ENCODE results near the gene AFF1.

DNA sequence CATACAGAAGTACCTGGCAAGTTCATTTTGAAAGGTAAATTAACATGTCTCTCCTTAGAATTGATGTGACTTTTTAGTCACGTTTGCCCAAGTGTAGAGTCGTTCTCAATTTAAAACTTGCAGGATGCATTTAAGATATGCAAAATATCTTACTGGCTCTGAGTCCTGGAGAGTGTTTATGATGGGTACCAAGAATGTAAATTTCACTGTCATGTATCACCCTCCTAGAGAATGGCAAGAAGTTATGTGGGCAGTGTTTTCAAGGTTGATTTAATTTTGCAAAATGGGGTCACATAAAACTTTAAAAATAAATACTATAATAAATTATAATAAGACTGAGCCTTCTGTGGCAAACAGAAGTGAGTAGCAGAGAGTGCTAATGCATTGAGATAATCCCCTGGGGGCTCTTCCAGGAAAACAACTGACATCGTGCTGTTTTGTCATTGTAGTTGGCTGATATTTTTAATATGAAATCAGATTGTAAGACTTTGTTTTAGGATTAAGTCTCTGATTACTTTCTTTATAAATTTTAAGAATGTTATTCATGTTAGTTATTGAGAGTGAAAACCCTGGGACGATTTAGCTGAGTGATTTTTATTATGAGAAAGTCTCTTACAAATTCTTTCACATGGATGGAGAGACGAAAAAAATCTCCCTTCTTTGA is 103.0 kb downstream of the AFF1 start:
- TF ChIP-seq, protein P1, sequence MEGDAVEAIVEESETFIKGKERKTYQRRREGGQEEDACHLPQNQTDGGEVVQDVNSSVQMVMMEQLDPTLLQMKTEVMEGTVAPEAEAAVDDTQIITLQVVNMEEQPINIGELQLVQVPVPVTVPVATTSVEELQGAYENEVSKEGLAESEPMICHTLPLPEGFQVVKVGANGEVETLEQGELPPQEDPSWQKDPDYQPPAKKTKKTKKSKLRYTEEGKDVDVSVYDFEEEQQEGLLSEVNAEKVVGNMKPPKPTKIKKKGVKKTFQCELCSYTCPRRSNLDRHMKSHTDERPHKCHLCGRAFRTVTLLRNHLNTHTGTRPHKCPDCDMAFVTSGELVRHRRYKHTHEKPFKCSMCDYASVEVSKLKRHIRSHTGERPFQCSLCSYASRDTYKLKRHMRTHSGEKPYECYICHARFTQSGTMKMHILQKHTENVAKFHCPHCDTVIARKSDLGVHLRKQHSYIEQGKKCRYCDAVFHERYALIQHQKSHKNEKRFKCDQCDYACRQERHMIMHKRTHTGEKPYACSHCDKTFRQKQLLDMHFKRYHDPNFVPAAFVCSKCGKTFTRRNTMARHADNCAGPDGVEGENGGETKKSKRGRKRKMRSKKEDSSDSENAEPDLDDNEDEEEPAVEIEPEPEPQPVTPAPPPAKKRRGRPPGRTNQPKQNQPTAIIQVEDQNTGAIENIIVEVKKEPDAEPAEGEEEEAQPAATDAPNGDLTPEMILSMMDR (IDR thresholded peaks at IDR 0.05; ENCODE audit: low read depth, low read length, missing input control), result no peak
- TF ChIP-seq RXRA (IDR thresholded peaks at IDR 0.05), result no peak
- TF ChIP-seq TAF1 (conservative IDR thresholded peaks at IDR 0.05), result no peak
- TF ChIP-seq, protein P2, sequence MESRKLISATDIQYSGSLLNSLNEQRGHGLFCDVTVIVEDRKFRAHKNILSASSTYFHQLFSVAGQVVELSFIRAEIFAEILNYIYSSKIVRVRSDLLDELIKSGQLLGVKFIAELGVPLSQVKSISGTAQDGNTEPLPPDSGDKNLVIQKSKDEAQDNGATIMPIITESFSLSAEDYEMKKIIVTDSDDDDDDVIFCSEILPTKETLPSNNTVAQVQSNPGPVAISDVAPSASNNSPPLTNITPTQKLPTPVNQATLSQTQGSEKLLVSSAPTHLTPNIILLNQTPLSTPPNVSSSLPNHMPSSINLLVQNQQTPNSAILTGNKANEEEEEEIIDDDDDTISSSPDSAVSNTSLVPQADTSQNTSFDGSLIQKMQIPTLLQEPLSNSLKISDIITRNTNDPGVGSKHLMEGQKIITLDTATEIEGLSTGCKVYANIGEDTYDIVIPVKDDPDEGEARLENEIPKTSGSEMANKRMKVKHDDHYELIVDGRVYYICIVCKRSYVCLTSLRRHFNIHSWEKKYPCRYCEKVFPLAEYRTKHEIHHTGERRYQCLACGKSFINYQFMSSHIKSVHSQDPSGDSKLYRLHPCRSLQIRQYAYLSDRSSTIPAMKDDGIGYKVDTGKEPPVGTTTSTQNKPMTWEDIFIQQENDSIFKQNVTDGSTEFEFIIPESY (IDR thresholded peaks at IDR 0.05), result no peak
- TF ChIP-seq, protein P3, sequence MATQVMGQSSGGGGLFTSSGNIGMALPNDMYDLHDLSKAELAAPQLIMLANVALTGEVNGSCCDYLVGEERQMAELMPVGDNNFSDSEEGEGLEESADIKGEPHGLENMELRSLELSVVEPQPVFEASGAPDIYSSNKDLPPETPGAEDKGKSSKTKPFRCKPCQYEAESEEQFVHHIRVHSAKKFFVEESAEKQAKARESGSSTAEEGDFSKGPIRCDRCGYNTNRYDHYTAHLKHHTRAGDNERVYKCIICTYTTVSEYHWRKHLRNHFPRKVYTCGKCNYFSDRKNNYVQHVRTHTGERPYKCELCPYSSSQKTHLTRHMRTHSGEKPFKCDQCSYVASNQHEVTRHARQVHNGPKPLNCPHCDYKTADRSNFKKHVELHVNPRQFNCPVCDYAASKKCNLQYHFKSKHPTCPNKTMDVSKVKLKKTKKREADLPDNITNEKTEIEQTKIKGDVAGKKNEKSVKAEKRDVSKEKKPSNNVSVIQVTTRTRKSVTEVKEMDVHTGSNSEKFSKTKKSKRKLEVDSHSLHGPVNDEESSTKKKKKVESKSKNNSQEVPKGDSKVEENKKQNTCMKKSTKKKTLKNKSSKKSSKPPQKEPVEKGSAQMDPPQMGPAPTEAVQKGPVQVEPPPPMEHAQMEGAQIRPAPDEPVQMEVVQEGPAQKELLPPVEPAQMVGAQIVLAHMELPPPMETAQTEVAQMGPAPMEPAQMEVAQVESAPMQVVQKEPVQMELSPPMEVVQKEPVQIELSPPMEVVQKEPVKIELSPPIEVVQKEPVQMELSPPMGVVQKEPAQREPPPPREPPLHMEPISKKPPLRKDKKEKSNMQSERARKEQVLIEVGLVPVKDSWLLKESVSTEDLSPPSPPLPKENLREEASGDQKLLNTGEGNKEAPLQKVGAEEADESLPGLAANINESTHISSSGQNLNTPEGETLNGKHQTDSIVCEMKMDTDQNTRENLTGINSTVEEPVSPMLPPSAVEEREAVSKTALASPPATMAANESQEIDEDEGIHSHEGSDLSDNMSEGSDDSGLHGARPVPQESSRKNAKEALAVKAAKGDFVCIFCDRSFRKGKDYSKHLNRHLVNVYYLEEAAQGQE (IDR thresholded peaks at IDR 0.05), result no peak
- TF ChIP-seq, protein P4, sequence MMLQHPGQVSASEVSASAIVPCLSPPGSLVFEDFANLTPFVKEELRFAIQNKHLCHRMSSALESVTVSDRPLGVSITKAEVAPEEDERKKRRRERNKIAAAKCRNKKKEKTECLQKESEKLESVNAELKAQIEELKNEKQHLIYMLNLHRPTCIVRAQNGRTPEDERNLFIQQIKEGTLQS (IDR thresholded peaks at IDR 0.05), result no peak
- TF ChIP-seq, protein P5, sequence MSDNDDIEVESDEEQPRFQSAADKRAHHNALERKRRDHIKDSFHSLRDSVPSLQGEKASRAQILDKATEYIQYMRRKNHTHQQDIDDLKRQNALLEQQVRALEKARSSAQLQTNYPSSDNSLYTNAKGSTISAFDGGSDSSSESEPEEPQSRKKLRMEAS (IDR thresholded peaks at IDR 0.05), result no peak
- TF ChIP-seq EGR1 (IDR thresholded peaks at IDR 0.05; ENCODE audit: low read depth in 2 of 2), result no peak
- no peak for TF ChIP-seq GABPA (IDR thresholded peaks at IDR 0.05 in 1 of 2, conservative IDR thresholded peaks at IDR 0.05 in 1 of 2)
- TF ChIP-seq SP1 (IDR thresholded peaks at IDR 0.05), result no peak
- TF ChIP-seq HNF4A (conservative IDR thresholded peaks at IDR 0.05), result no peak
- TF ChIP-seq NR2F2 (IDR thresholded peaks at IDR 0.05), result no peak
- TF ChIP-seq FOXA1 (IDR thresholded peaks at IDR 0.05), result no peak
- no peak for TF ChIP-seq RAD21 (IDR thresholded peaks at IDR 0.05)

Measured in liver (tissue), 3 donors.